Parathyroid adenoma (tissue), 2 donors: Measurements from ENCODE around the gene NLK.

Experiments
- H2AFZ ChIP-seq: fragments of 300-600 bp; sonication (generic); one replicate; pipeline ENCODE4 v1.7.0; 2017; ENCODE audit warnings: antibody characterized with exemption, mild to moderate bottlenecking
- H3K27ac ChIP-seq: fragments of 300-600 bp; sonication (generic); one replicate; pipeline ENCODE4 v1.7.0; 2017
- H3K27me3 ChIP-seq: fragments of 300-600 bp; sonication (generic); one replicate; pipeline ENCODE4 v1.7.0; 2017; ENCODE audit warnings: low read length; ENCODE audit not compliant: control insufficient read depth, insufficient read depth
- H3K36me3 ChIP-seq: fragments of 300-600 bp; sonication (generic); one replicate; pipeline ENCODE4 v1.7.0; 2017; ENCODE audit warnings: low read length; ENCODE audit not compliant: control insufficient read depth, insufficient read depth
- H3K4me1 ChIP-seq: fragments of 300-600 bp; sonication (generic); one replicate; pipeline ENCODE4 v1.7.0; 2017; ENCODE audit warnings: control low read depth
- H3K4me2 ChIP-seq: fragments of 300-600 bp; sonication (generic); one replicate; pipeline ENCODE4 v1.7.0; 2017; ENCODE audit warnings: low read length
- H3K4me3 ChIP-seq: fragments of 300-600 bp; sonication (generic); one replicate; pipeline ENCODE4 v1.7.0; 2017; ENCODE audit warnings: low read depth, low read length
- H3K79me2 ChIP-seq: fragments of 300-600 bp; sonication (generic); one replicate; pipeline ENCODE4 v1.7.0; 2017; ENCODE audit warnings: control low read depth
- H3K9ac ChIP-seq: fragments of 300-600 bp; sonication (generic); one replicate; pipeline ENCODE4 v1.7.0; 2017; ENCODE audit warnings: mild to moderate bottlenecking
- H3K9me3 ChIP-seq: fragments of 300-600 bp; sonication (generic); one replicate; pipeline ENCODE4 v1.7.0; 2017; ENCODE audit warnings: low read length; ENCODE audit not compliant: control insufficient read depth
- CTCF ChIP-seq: fragments of 300-600 bp; sonication (generic); IDR thresholded peaks from one replicate; pipeline ENCODE4 v1.7.0; 2017; ENCODE audit warnings: antibody characterized with exemption, mild to moderate bottlenecking
- donor health status: primary hyperparathyroidism.

The NLK gene

DNA sequence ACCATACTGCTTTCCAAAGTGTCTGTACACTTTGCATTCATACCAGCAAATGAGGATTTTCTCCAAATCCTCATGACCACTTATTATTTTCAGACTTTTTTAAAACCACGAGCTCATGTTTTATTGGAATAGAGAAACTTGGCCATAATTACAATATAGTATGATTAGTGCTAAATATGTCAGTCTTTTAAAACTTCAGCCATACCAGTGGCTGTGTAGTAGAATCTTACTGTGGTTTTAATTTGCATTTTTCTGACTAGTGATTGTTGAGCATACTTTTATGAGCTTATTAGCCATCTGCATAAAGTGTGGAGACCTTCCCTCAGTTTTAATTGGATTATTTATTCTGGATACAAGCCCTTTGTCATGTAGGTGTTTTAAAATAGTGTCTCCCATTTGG lies 57.8 kb downstream of the NLK start:
- TF ChIP-seq CTCF, result no peak

GRCh38 chr17:28100936-28101335 lies 58.5 kb downstream of the NLK start:
- H3K9ac ChIP-seq, result no peak overlapping the region
- H3K27me3 ChIP-seq, result no peaks in the 10 kb centered on the region
- H3K4me2 ChIP-seq, result no peak overlapping the region
- no peak for TF ChIP-seq CTCF
- no peaks in the 10 kb centered on the region for H3K9me3 ChIP-seq
- no peaks in the 10 kb centered on the region for H3K4me1 ChIP-seq
- H3K4me3 ChIP-seq, result no peak overlapping the region
- H3K36me3 ChIP-seq, result no peaks in the 10 kb centered on the region
- H3K27ac ChIP-seq, result no peak overlapping the region
- H3K79me2 ChIP-seq, result peaks cover 3% of the 10 kb centered on the region
- no peak overlapping the region for H2AFZ ChIP-seq

More for the DNA sequence above, 57.8 kb downstream of the NLK start:
- H3K27me3 ChIP-seq, result no peaks in the 10 kb centered on the region
- H3K79me2 ChIP-seq, result no peaks in the 10 kb centered on the region
- H3K4me2 ChIP-seq, result no peak overlapping the region
- no peak overlapping the region for H3K27ac ChIP-seq
- no peaks in the 10 kb centered on the region for H3K36me3 ChIP-seq
- H2AFZ ChIP-seq, result no peak overlapping the region
- no peaks in the 10 kb centered on the region for H3K4me1 ChIP-seq
- no peak overlapping the region for H3K9ac ChIP-seq
- H3K4me3 ChIP-seq, result no peak overlapping the region
- no peaks in the 10 kb centered on the region for H3K9me3 ChIP-seq

GRCh38 chr17:28101919-28102318 lies 59.4 kb downstream of the NLK start:
- Histone ChIP-seq H3K27me3 (no peaks in the 10 kb centered on the region), H2AFZ (no peak overlapping the region), H3K9ac (no peak overlapping the region), H3K27ac (no peak overlapping the region), H3K4me2 (no peak overlapping the region), H3K4me3 (no peak overlapping the region), H3K9me3 (no peaks in the 10 kb centered on the region), H3K4me1 (no peaks in the 10 kb centered on the region), H3K36me3 (no peaks in the 10 kb centered on the region), H3K79me2 (peaks cover 3% of the 10 kb centered on the region)
- no peak for TF ChIP-seq CTCF

- no peaks in the 10 kb centered on the region for H3K27me3 ChIP-seq
- H3K9me3 ChIP-seq, result no peaks in the 10 kb centered on the region
- H2AFZ ChIP-seq, result no peak overlapping the region
- H3K79me2 ChIP-seq, result peaks cover 3% of the 10 kb centered on the region
- H3K27ac ChIP-seq, result no peak overlapping the region
- TF ChIP-seq CTCF, result no peak
- no peaks in the 10 kb centered on the region for H3K36me3 ChIP-seq
- H3K4me1 ChIP-seq, result no peaks in the 10 kb centered on the region
- no peak overlapping the region for H3K4me2 ChIP-seq
- H3K9ac ChIP-seq, result no peak overlapping the region
- no peak overlapping the region for H3K4me3 ChIP-seq
These were observed 63.0 kb downstream of the NLK start for GRCh38 chr17:28105501-28105900.

DNA sequence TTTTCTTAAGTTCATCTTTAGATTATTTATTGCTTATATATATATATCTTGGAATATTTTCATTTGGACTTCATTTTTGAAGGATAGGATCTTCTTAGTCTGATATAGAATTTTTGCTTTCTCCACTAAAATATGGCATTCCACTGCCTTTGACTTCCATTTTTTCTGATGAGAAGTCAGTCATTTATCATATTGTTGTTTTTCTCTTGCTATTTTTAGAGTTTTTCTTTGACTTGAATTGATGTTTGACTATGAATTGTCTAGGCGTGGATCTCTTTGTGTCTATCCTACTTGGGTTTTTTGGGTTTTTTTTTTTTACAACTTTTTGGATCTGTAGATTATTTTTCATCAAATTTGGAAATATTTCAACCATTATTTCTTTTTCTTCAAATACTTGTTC lies 67.7 kb downstream of the NLK start:
- no peak overlapping the region for H3K4me2 ChIP-seq
- H3K9me3 ChIP-seq, result no peaks in the 10 kb centered on the region
- no peak overlapping the region for H2AFZ ChIP-seq
- H3K27me3 ChIP-seq, result no peaks in the 10 kb centered on the region
- no peaks in the 10 kb centered on the region for H3K36me3 ChIP-seq
- H3K9ac ChIP-seq, result no peak overlapping the region
- peaks cover 12% of the 10 kb centered on the region for H3K4me1 ChIP-seq
- H3K4me3 ChIP-seq, result no peak overlapping the region
- H3K79me2 ChIP-seq, result peaks cover 11% of the 10 kb centered on the region
- no peak for TF ChIP-seq CTCF
- H3K27ac ChIP-seq, result no peak overlapping the region
